ENCODE measurements around the gene TMEM63B. TPM values are rescaled to one million over a fixed set of nuclear protein-coding genes. Genes with fewer than 3 reads are reported as not detected.
"Not testable (repeated sequence)": the region's sequence is repeated elsewhere in the genome, so short reads cannot be mapped to it uniquely, and the experiment has no call there.

The TMEM63B gene
- total RNA-seq, 2 experiments from 2014 or later = 11.6 to 13.0 TPM

- CTCF ChIA-PET = interaction anchor here (1.1 kb wide), 1 partner anchor 87 kb away, joined by 3 read pairs; no protein-coding TSS in a partner anchor
- intact Hi-C loops (cut with micrococcal nuclease) = no loop called here
- Mint-ChIP-seq H3K27me3 (peaks cover 13% of the 10 kb centered on the region), H3K9me3 (no peaks in the 10 kb centered on the region), H3K4me1 (ENCODE audit: low read depth) (peaks cover 10% of the 10 kb centered on the region), H3K4me3 (no peak overlapping the region), H3K36me3 (no peaks in the 10 kb centered on the region), H3K27ac (no peak overlapping the region)
- no peak for DNase-seq
- POLR2A ChIA-PET = interaction anchor here (0.6 kb wide), 1 partner anchor 41 kb away, joined by 5 read pairs; no protein-coding TSS in a partner anchor
Observed at GRCh38 chr6:44180886-44181285, 53.5 kb downstream of the TMEM63B start.

- H3K4me3 Mint-ChIP-seq; H3K27ac Mint-ChIP-seq; intact Hi-C loops (cut with micrococcal nuclease); H3K36me3 Mint-ChIP-seq; H3K9me3 Mint-ChIP-seq; H3K27me3 Mint-ChIP-seq; CTCF ChIA-PET; DNase-seq; POLR2A ChIA-PET: not testable (repeated sequence)
- peaks cover 12% of the 10 kb centered on the region for H3K4me1 Mint-ChIP-seq (ENCODE audit: low read depth)
Observed at GRCh38 chr6:44181784-44182183, 54.4 kb downstream of the TMEM63B start.

DNA sequence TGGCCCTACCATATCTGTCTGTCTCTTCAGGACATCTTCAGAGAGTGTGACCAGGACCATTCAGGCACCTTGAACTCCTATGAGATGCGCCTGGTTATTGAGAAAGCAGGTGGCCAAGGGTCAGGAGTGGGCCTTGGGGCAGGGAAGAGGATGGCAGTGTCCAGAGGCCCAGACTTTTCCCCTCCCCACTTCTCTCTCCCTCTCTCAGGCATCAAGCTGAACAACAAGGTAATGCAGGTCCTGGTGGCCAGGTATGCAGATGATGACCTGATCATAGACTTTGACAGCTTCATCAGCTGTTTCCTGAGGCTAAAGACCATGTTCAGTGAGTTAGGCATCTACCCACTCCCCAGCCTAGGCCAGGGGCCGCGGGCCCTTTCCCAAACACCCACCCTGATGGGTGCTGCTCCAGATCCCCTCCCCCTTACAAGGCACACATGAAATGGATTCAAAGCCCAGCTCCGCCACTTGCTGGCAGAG, 55.6 kb downstream of the TMEM63B start:
- no peak overlapping the region for H3K4me3 Mint-ChIP-seq
- H3K27me3 Mint-ChIP-seq = peaks cover 4% of the 10 kb centered on the region
- POLR2A ChIA-PET = no interaction called here
- CTCF ChIA-PET = interaction anchor here (0.9 to 2.1 kb wide), 2 partner anchors 10 kb away, joined by 3 to 8 read pairs; no protein-coding TSS in a partner anchor
- H3K27ac Mint-ChIP-seq = no peak overlapping the region
- intact Hi-C loops (cut with micrococcal nuclease) = no loop called here
- H3K4me1 Mint-ChIP-seq (ENCODE audit: low read depth) = peaks cover 6% of the 10 kb centered on the region
- no peaks in the 10 kb centered on the region for H3K36me3 Mint-ChIP-seq
- no peaks in the 10 kb centered on the region for H3K9me3 Mint-ChIP-seq
- no peak for DNase-seq

DNA sequence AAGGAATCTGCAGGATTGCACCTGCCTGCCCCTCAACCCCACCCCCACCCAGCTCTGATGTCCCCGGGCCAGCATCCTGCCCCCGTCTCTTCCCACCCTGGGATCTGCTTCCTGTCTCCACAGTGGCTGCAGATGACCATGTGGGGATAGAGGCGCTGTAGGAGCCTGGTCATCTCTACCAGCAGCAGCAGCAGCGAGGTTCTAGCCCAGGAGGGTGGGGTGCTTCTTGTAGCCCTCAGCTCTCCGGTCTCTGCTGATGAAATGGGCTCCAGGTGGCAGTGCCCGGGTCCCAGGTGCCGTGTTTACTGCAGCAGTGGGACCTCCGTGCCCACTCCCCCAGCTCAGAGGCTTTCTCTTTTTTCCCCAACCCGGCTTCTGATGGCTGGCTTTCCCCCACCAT, 56.4 kb downstream of the TMEM63B start:
- no peaks in the 10 kb centered on the region for H3K36me3 Mint-ChIP-seq
- H3K4me1 Mint-ChIP-seq (ENCODE audit: low read depth) = peaks cover 6% of the 10 kb centered on the region
- intact Hi-C loops (cut with micrococcal nuclease) = no loop called here
- ChIA-PET CTCF (interaction anchor here (1.7 to 2.1 kb wide), 2 partner anchors 11 to 38 kb away, joined by 4 to 8 read pairs; no protein-coding TSS in a partner anchor), POLR2A (no interaction called here)
- H3K27me3 Mint-ChIP-seq = peaks cover 4% of the 10 kb centered on the region
- no peaks in the 10 kb centered on the region for H3K9me3 Mint-ChIP-seq
- no peak overlapping the region for H3K27ac Mint-ChIP-seq
- no peak for DNase-seq
- H3K4me3 Mint-ChIP-seq = no peak overlapping the region

GRCh38 chr6:44185356-44185755, 58.0 kb downstream of the TMEM63B start:
- H3K36me3 Mint-ChIP-seq; H3K27me3 Mint-ChIP-seq; H3K9me3 Mint-ChIP-seq; H3K4me3 Mint-ChIP-seq; H3K27ac Mint-ChIP-seq; DNase-seq; intact Hi-C loops (cut with micrococcal nuclease): not testable (repeated sequence)
- ChIA-PET CTCF (interaction anchor here (1.1 to 3.2 kb wide), 4 partner anchors 13 to 36 kb away, joined by 3 to 13 read pairs (median 6); no protein-coding TSS in a partner anchor), POLR2A (interaction anchor here (0.6 kb wide), 1 partner anchor 68 kb away, joined by 3 read pairs; no protein-coding TSS in a partner anchor)
- H3K4me1 Mint-ChIP-seq (ENCODE audit: low read depth) = peaks cover 12% of the 10 kb centered on the region

GRCh38 chr6:44185953-44186634, 58.7 kb downstream of the TMEM63B start:
- DNase-seq = no peak
- POLR2A ChIA-PET = interaction anchor here (0.6 to 0.9 kb wide), 2 partner anchors 38 to 69 kb away, joined by 3 to 4 read pairs; no protein-coding TSS in a partner anchor
- intact Hi-C loops (cut with micrococcal nuclease) = no loop called here

GRCh38 chr6:44186635-44187025, 59.3 kb downstream of the TMEM63B start:
- Mint-ChIP-seq H3K27ac (no peak overlapping the region), H3K27me3 (peaks cover 4% of the 10 kb centered on the region), H3K36me3 (no peaks in the 10 kb centered on the region), H3K4me3 (no peak overlapping the region), H3K9me3 (no peaks in the 10 kb centered on the region), H3K4me1 (ENCODE audit: low read depth) (peaks cover 12% of the 10 kb centered on the region)
- no peak for DNase-seq
- ChIA-PET CTCF (interaction anchor here (3.2 kb wide), 1 partner anchor 14 kb away, joined by 13 read pairs; no protein-coding TSS in a partner anchor), POLR2A (interaction anchor here (0.9 kb wide), 1 partner anchor 38 kb away, joined by 4 read pairs; no protein-coding TSS in a partner anchor)
- intact Hi-C loops (cut with micrococcal nuclease) = no loop called here

More at GRCh38 chr6:44185953-44186634, 58.7 kb downstream of the TMEM63B start:
- H3K4me3 Mint-ChIP-seq = no peak overlapping the region
- CTCF ChIA-PET = interaction anchor here (1.1 to 3.2 kb wide), 2 partner anchors 13 to 22 kb away, joined by 3 to 13 read pairs; no protein-coding TSS in a partner anchor
- no peak overlapping the region for H3K27ac Mint-ChIP-seq
- H3K36me3 Mint-ChIP-seq = no peaks in the 10 kb centered on the region
- H3K9me3 Mint-ChIP-seq = no peaks in the 10 kb centered on the region
- peaks cover 4% of the 10 kb centered on the region for H3K27me3 Mint-ChIP-seq
- peaks cover 12% of the 10 kb centered on the region for H3K4me1 Mint-ChIP-seq (ENCODE audit: low read depth)

DNA sequence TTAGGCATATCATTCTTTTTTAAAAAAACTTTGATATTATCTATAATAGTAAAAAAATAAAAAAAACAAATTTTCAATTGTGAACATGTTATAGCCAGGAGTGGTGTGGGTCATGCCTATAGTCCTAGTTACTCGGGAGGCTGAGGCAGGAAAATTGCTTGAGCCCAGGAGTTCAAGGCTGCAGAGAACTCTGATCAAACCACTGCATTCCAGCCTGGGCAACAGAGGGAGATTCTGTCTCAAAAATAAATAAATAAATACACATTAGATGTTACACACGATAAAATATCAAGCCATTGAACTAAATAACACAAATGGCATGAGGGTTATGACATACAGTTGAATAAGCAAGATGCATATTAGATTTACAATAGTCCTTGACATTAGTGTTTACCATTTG, 61.5 kb downstream of the TMEM63B start:
- no peak for DNase-seq
- H3K27ac Mint-ChIP-seq = no peak overlapping the region
- H3K9me3 Mint-ChIP-seq = no peaks in the 10 kb centered on the region
- H3K4me3 Mint-ChIP-seq = no peak overlapping the region
- H3K27me3 Mint-ChIP-seq = peaks cover 6% of the 10 kb centered on the region
- no peaks in the 10 kb centered on the region for H3K36me3 Mint-ChIP-seq
- POLR2A ChIA-PET = no interaction called here
- peaks cover 12% of the 10 kb centered on the region for H3K4me1 Mint-ChIP-seq (ENCODE audit: low read depth)
- intact Hi-C loops (cut with micrococcal nuclease) = no loop called here
- CTCF ChIA-PET = interaction anchor here (1.1 to 1.9 kb wide), 4 partner anchors 29 to 68 kb away, joined by 3 to 6 read pairs (median 3); partner anchors contain the start of genes SLC29A1 and SLC35B2

GRCh38 chr6:44189257-44189656, 61.9 kb downstream of the TMEM63B start:
- no peak for DNase-seq
- ChIA-PET POLR2A (interaction anchor here (0.6 to 1.3 kb wide), 3 partner anchors 58 to 275 kb away, joined by 3 to 4 read pairs (median 4); partner anchors contain the start of gene HSP90AB1), CTCF (interaction anchor here (1.1 to 1.9 kb wide), 5 partner anchors 16 to 67 kb away, joined by 3 to 6 read pairs (median 3); partner anchors contain the start of genes SLC29A1 and SLC35B2)
- intact Hi-C loops (cut with micrococcal nuclease) = no loop called here
- Mint-ChIP-seq H3K9me3 (no peaks in the 10 kb centered on the region), H3K27me3 (peaks cover 6% of the 10 kb centered on the region), H3K27ac (no peak overlapping the region), H3K36me3 (no peaks in the 10 kb centered on the region), H3K4me3 (no peak overlapping the region), H3K4me1 (ENCODE audit: low read depth) (peaks cover 12% of the 10 kb centered on the region)

GRCh38 chr6:44190715-44191114, 63.4 kb downstream of the TMEM63B start:
- H3K27ac Mint-ChIP-seq = no peak overlapping the region
- DNase-seq = no peak
- ChIA-PET CTCF (interaction anchor here (1.1 to 1.4 kb wide), 2 partner anchors 17 to 32 kb away, joined by 3 to 4 read pairs; no protein-coding TSS in a partner anchor), POLR2A (no interaction called here)
- H3K36me3 Mint-ChIP-seq = no peaks in the 10 kb centered on the region
- H3K4me1 Mint-ChIP-seq (ENCODE audit: low read depth) = peaks cover 12% of the 10 kb centered on the region
- H3K27me3 Mint-ChIP-seq = peaks cover 5% of the 10 kb centered on the region
- no peaks in the 10 kb centered on the region for H3K9me3 Mint-ChIP-seq
- intact Hi-C loops (cut with micrococcal nuclease) = no loop called here
- no peak overlapping the region for H3K4me3 Mint-ChIP-seq

- ChIA-PET CTCF (interaction anchor here (0.8 to 1.1 kb wide), 2 partner anchors 29 to 43 kb away, joined by 3 read pairs; no protein-coding TSS in a partner anchor), POLR2A (no interaction called here)
- Mint-ChIP-seq H3K36me3 (no peaks in the 10 kb centered on the region), H3K9me3 (no peaks in the 10 kb centered on the region), H3K27me3 (peaks cover 2% of the 10 kb centered on the region), H3K4me1 (ENCODE audit: low read depth) (peaks cover 6% of the 10 kb centered on the region), H3K4me3 (no peak overlapping the region), H3K27ac (no peak overlapping the region)
- no peak for DNase-seq
- intact Hi-C loops (cut with micrococcal nuclease) = no loop called here
Observed at GRCh38 chr6:44192428-44193041, 65.2 kb downstream of the TMEM63B start.
